ENCODE results near the gene RBBP4.

RBBP4 gene

DNA sequence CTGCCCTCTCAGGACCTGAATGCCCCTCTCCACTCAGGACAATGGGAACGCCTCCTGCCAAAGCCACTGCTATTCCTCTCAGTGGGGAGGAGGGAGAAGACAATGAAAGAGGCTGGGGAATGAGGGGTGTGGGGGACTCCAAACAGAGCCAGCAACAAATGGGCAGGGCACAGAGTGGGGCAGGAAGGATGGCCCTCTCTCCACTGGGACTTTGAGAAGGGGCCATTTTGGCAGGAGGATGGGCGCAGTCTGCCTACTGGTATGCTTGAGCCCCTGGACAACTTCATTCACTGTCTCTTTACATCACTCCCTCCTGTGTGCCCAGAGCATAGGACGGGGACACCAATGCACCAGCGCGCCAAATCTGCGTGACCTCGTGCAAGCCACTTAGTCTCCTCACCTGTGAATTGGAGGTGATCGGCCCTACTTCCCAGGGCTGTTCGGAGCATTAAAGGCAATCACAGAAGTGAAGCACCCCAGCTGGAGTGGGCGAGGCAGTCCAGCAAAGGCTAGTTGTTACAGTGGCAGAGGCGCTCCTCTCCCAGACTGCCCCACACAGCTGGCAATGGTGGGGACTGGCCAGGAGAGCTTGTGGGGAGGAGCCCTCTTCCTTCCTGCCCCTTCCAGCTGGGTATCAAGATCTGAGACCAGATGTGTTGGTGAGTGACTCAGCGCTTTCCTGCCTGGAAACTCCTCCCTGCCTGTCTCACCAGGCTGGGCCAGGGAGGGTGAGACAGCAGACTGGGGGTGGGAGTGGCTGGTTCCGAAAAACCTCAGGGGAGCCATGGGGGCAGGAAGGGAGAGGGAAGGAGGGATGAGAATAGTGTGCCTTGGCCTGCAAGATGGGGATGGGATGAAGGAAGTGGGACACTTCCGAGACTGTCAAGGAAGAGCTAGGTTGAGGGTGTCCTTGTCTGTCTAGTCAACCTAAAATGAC lies 73.9 kb downstream of the RBBP4 start:
- no peak for DNase-seq

DNA sequence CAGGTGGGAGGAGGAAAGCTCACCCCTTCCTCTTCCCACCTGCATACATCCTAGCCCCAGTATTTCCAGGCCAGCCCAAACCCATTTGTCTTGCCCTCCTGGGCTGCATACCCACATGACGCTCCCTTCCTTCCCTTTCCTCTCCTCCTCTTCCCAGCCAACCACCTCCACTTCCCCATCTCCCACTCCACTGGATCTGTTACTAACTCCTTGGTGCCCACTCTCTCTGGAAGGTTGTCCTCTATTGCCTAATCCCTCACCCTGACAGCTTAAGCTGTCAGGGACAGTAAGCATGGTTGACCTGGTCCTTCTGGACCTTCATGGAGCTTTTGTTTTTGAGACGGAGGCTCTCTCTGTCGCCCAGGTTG lies 74.6 kb downstream of the RBBP4 start:
- no peak for DNase-seq

GRCh38 chr1:32727876-32728275 lies 76.9 kb downstream of the RBBP4 start:
- DNase-seq: no peak

DNA sequence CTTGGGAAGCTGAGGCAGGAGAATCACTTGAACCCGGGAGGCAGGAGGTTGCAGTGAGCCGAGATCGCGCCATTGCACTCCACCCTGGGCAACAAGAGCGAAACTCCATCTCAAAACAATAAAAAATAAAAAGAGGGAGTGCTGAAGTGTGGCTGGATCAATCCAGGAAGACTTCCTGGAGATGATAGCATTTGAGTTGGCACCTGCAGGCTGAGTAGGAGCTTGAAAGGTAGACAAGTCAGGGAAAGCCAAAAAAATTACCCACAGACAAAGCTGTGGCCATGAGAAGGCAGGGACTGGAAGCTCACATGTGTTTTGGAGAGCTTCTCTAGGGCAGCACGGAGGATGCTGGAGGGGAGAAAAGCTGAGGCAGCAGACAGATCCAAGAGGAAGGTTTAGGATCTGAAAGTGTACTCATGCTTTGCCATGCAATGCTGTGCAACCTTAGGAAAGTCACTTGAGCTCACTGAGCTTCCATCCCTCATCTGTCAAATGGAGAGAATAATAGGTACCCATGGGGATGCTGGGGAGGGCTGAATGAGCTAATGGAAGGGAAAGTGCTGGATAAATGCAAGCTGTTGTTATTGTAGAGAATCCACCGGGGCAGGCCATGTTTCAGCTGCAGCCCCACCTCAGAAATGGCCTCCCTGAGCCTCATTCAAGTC lies 77.5 kb downstream of the RBBP4 start:
- no peak for DNase-seq

GRCh38 chr1:32729254-32730046 lies 78.4 kb downstream of the RBBP4 start:
- DNase-seq: no peak

DNA sequence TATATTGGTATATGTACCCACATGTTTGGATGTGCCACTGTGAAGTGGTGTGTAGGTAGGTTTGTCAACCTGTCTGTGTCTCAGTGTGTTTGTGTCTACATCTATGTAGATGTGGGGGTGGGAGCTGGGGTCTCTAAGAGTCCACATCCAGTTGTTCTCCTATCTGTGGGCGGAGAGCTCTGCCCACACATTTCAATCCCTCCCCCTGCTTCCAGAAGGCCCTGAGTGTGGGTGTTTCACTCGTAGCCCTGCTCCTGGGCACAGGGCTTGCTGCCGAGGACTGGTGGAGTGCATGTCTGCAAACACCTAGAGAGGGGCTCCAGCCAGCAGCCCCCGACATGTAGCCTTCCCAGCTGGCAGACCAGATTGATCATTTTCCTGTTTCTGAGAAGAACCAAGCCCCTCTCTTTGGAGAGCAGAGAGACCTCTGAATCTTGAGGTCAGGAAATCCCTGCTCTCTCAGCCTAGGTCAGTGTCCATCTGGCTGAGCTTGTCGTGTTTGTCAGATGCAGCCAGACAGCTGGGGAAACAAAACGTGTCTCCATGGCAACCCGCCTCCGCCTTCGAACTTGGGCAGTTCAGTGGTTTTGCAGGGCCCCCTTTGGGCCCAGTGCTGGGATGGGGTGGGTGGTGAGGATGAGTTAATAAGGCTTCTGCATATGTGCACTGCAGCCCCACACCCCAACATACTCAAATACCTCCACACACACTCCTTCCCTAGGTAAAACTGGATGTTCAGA lies 82.7 kb downstream of the RBBP4 start:
- no peak for DNase-seq
